Neural cell (in vitro differentiated cells): ENCODE results near the gene LCN9. TPM values are rescaled to one million over a fixed set of nuclear protein-coding genes. Genes with fewer than 3 reads are reported as not detected.

Source experiments
- H2AFZ ChIP-seq: fragments of 200-600, 300-800 bp; sonication (generic), shearing (Covaris generic); 2 replicates; pipeline ENCODE4 v1.6.0; 2014; ENCODE audit warnings: low read depth, mild to moderate bottlenecking, antibody characterized with exemption, low read length, moderate library complexity
- H3F3A ChIP-seq: fragments of 200-600 bp; shearing (Covaris generic); 2 replicates; pipeline ENCODE4 v1.6.1; 2016; ENCODE audit warnings: mild to moderate bottlenecking, moderate library complexity, mixed read lengths, antibody characterized with exemption, low read length; ENCODE audit not compliant: insufficient read depth, poor library complexity, severe bottlenecking
- H3K27ac ChIP-seq: fragments of 200-600, 300-800 bp; sonication (generic), shearing (Covaris generic); 2 replicates; pipeline ENCODE4 v1.5.1; 2014; ENCODE audit warnings: mild to moderate bottlenecking, low read length, moderate library complexity
- H3K27me3 ChIP-seq: fragments of 300-800, 200-600 bp; sonication (generic), shearing (Covaris generic); 2 replicates; pipeline ENCODE4 v1.6.0; 2014; ENCODE audit warnings: mild to moderate bottlenecking, low read depth, low read length, moderate library complexity; ENCODE audit not compliant: insufficient read depth
- H3K36me3 ChIP-seq: fragments of 300-800, 200-600 bp; sonication (generic), shearing (Covaris generic); 2 replicates; pipeline ENCODE4 v1.5.1; 2014; ENCODE audit warnings: mild to moderate bottlenecking, antibody characterized with exemption, low read length, moderate library complexity; ENCODE audit not compliant: insufficient read depth
- H3K4me2 ChIP-seq: fragments of 300-800, 200-600 bp; sonication (generic), shearing (Covaris generic); 2 replicates; pipeline ENCODE4 v1.6.0; 2014; ENCODE audit warnings: mild to moderate bottlenecking, low read length
- H3K4me3 ChIP-seq: fragments of 300-800, 200-600 bp; sonication (generic), shearing (Covaris generic); 2 replicates; pipeline ENCODE4 v1.5.1; 2014; ENCODE audit warnings: mild to moderate bottlenecking, low read length, moderate library complexity
- H3K79me2 ChIP-seq: fragments of 200-600 bp; shearing (Covaris generic); replicated peaks from 2 replicates; pipeline ENCODE4 v1.6.0; 2014; ENCODE audit warnings: mild to moderate bottlenecking, low read length, moderate library complexity; ENCODE audit not compliant: insufficient read depth
- H3K9ac ChIP-seq: fragments of 300-800, 200-600 bp; sonication (generic), shearing (Covaris generic); 2 replicates; pipeline ENCODE4 v1.6.1; 2016; ENCODE audit warnings: mild to moderate bottlenecking, low read length, mixed read lengths
- H3K9me2 ChIP-seq: fragments of 200-600 bp; shearing (Covaris generic); 2 replicates; pipeline ENCODE4 v1.6.1; 2016; ENCODE audit warnings: mild to moderate bottlenecking, low read length, mixed read lengths; ENCODE audit not compliant: insufficient read depth
- H3K9me3 ChIP-seq: fragments of 200-600, 300-800 bp; sonication (generic), shearing (Covaris generic); 2 replicates; pipeline ENCODE4 v1.6.1; 2016; ENCODE audit warnings: mild to moderate bottlenecking, mixed run types, low read length, moderate library complexity, mixed read lengths
- H4K20me1 ChIP-seq: fragments of 200-600 bp; shearing (Covaris generic); 2 replicates; pipeline ENCODE4 v1.6.1; 2016; ENCODE audit warnings: mild to moderate bottlenecking, mixed run types; ENCODE audit not compliant: insufficient read depth
- EP300 ChIP-seq: fragments of 450-650 bp; conservative IDR thresholded peaks from 2 replicates; pipeline ENCODE4 v1.6.1; 2014; ENCODE audit warnings: antibody characterized with exemption, mild to moderate bottlenecking, moderate library complexity; ENCODE audit not compliant: poor library complexity, severe bottlenecking
- EZH2 ChIP-seq: fragments of 200-600, 300-800 bp; shearing (Covaris generic), sonication (generic); IDR thresholded peaks from 2 replicates; pipeline ENCODE4 v1.6.1; 2014; ENCODE audit warnings: antibody characterized with exemption, low read length, borderline replicate concordance, mild to moderate bottlenecking; ENCODE audit not compliant: insufficient read depth, poor library complexity, severe bottlenecking
- MXI1 ChIP-seq: fragments of 450-650 bp; conservative IDR thresholded peaks from 2 replicates; pipeline ENCODE4 v1.6.1; 2014; ENCODE audit warnings: antibody characterized with exemption, mild to moderate bottlenecking; ENCODE audit not compliant: poor library complexity, severe bottlenecking
- POLR2AphosphoS5 ChIP-seq: IDR thresholded peaks from 2 replicates; pipeline ENCODE4 v1.6.1; 2012
- RAD21 ChIP-seq: fragments of 450-650 bp; conservative IDR thresholded peaks from 2 replicates; pipeline ENCODE4 v1.6.1; 2014; ENCODE audit warnings: antibody characterized with exemption, mild to moderate bottlenecking, moderate library complexity
- SMC3 ChIP-seq: fragments of 450-650 bp; conservative IDR thresholded peaks from 2 replicates; pipeline ENCODE4 v1.6.1; 2014; ENCODE audit warnings: antibody characterized with exemption, mild to moderate bottlenecking, moderate library complexity; ENCODE audit not compliant: poor library complexity
- TAF1 ChIP-seq: IDR thresholded peaks from 2 replicates; pipeline ENCODE4 v1.6.1; 2012; ENCODE audit warnings: low read depth
- polyA plus RNA-seq: library from polyadenylated mRNA; depleted of rRNA; stranded (reverse); fragments of >200 nt; gene quantifications from 2 replicates; pipeline ENCODE4 v1.2.3, GENCODE V29; 2014
- TF ChIP-seq, protein P1 (sequence below): fragments of 450-650 bp; IDR thresholded peaks from 2 replicates; pipeline ENCODE4 v1.5.1; 2014; ENCODE audit warnings: antibody characterized with exemption, mild to moderate bottlenecking, moderate library complexity; ENCODE audit not compliant: poor library complexity, severe bottlenecking
- TF ChIP-seq, protein P2 (sequence below): IDR thresholded peaks from 2 replicates; pipeline ENCODE4 v1.6.1; 2012; ENCODE audit warnings: borderline replicate concordance

The LCN9 gene
- polyA plus RNA-seq, 1 donor from 2014 or later = 2.5 TPM

DNA sequence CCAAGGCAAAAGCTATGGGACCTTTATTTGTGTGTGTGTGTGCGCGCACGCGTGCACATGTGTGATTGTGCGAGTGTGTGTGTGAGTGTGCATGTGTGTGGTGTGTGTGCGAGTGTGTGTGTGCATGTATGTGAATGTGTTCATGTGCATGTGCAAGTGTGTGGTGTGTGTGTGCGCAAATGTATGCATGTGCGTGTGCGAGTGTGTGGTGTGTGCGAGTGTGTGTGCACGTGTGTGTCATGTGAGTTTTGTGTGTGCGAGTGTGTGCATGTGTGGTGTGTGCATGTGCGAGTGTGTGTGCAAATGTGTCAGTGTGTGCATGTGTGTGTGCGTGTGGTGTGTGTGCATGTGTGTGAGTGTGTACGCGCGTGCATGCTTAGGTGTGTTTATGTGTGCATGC, 12.7 kb upstream of the LCN9 start:
- Histone ChIP-seq H3K4me3 (peak overlapping the region; percentile 56), H4K20me1 (no peaks in the 10 kb centered on the region)
- TF ChIP-seq EP300 (no peak), MXI1 (no peak), RAD21 (no peak), TAF1 (no peak)
- TF ChIP-seq, protein P1, sequence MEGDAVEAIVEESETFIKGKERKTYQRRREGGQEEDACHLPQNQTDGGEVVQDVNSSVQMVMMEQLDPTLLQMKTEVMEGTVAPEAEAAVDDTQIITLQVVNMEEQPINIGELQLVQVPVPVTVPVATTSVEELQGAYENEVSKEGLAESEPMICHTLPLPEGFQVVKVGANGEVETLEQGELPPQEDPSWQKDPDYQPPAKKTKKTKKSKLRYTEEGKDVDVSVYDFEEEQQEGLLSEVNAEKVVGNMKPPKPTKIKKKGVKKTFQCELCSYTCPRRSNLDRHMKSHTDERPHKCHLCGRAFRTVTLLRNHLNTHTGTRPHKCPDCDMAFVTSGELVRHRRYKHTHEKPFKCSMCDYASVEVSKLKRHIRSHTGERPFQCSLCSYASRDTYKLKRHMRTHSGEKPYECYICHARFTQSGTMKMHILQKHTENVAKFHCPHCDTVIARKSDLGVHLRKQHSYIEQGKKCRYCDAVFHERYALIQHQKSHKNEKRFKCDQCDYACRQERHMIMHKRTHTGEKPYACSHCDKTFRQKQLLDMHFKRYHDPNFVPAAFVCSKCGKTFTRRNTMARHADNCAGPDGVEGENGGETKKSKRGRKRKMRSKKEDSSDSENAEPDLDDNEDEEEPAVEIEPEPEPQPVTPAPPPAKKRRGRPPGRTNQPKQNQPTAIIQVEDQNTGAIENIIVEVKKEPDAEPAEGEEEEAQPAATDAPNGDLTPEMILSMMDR = no peak

DNA sequence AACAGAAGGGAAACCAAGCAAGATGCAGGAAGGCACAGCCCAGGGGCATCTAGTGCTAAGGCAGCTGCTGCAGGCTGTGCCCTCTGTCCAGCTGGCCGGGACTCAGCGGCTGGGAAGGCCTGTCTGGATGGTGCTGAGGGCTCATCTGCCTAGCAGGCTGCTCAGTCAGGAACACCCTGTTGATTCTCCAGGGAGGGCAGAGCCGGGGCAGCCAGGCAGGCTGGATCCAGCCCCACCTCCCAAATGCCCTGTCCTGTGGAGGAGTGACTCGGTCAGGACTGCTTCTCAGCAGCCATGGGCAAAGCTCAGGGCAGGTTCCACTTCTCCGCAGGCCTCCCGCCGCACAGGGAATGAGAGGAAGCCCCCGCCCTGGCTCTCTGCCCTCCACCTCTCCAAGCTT, 7.8 kb upstream of the LCN9 start:
- Histone ChIP-seq H3K36me3 (no peaks in the 10 kb centered on the region), H3K9me2 (no peaks in the 10 kb centered on the region), H2AFZ (no peak overlapping the region), H4K20me1 (no peaks in the 10 kb centered on the region), H3K9ac (no peak overlapping the region), H3K9me3 (no peaks in the 10 kb centered on the region), H3K27me3 (no peaks in the 10 kb centered on the region), H3F3A (no peaks in the 10 kb centered on the region), H3K4me3 (no peak overlapping the region), H3K79me2 (no peaks in the 10 kb centered on the region), H3K27ac (no peak overlapping the region), H3K4me2 (no peak overlapping the region)
- TF ChIP-seq POLR2AphosphoS5 (no peak), RAD21 (no peak), EZH2 (no peak), SMC3 (no peak), MXI1 (no peak), TAF1 (no peak), EP300 (no peak)
- TF ChIP-seq, protein P1 = no peak
- TF ChIP-seq, protein P2, sequence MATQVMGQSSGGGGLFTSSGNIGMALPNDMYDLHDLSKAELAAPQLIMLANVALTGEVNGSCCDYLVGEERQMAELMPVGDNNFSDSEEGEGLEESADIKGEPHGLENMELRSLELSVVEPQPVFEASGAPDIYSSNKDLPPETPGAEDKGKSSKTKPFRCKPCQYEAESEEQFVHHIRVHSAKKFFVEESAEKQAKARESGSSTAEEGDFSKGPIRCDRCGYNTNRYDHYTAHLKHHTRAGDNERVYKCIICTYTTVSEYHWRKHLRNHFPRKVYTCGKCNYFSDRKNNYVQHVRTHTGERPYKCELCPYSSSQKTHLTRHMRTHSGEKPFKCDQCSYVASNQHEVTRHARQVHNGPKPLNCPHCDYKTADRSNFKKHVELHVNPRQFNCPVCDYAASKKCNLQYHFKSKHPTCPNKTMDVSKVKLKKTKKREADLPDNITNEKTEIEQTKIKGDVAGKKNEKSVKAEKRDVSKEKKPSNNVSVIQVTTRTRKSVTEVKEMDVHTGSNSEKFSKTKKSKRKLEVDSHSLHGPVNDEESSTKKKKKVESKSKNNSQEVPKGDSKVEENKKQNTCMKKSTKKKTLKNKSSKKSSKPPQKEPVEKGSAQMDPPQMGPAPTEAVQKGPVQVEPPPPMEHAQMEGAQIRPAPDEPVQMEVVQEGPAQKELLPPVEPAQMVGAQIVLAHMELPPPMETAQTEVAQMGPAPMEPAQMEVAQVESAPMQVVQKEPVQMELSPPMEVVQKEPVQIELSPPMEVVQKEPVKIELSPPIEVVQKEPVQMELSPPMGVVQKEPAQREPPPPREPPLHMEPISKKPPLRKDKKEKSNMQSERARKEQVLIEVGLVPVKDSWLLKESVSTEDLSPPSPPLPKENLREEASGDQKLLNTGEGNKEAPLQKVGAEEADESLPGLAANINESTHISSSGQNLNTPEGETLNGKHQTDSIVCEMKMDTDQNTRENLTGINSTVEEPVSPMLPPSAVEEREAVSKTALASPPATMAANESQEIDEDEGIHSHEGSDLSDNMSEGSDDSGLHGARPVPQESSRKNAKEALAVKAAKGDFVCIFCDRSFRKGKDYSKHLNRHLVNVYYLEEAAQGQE = no peak

More for the DNA sequence above, 12.7 kb upstream of the LCN9 start:
- no peaks in the 10 kb centered on the region for H3K27me3 ChIP-seq
- no peaks in the 10 kb centered on the region for H3K9me3 ChIP-seq
- no peak overlapping the region for H3K27ac ChIP-seq
- peaks cover 12% of the 10 kb centered on the region for H3K79me2 ChIP-seq
- no peak overlapping the region for H3K4me2 ChIP-seq
- H3F3A ChIP-seq = no peaks in the 10 kb centered on the region
- H3K9ac ChIP-seq = no peak overlapping the region
- no peak overlapping the region for H2AFZ ChIP-seq
- no peaks in the 10 kb centered on the region for H3K36me3 ChIP-seq
- no peaks in the 10 kb centered on the region for H3K9me2 ChIP-seq
